Kidney tubule cell (primary cell): ENCODE measurements around the gene PCDHGA1.
A peak's percentile ranks its signal among the peaks of the same experiment; 100 is the strongest.
"Not testable (repeated sequence)": the region's sequence is repeated elsewhere in the genome, so short reads cannot be mapped to it uniquely, and the experiment has no call there.

Source experiments
- DNase-seq: peaks from one replicate; pipeline ENCODE4 v3.0.0-alpha.2; 2018; ENCODE audit warnings: low spot score

The PCDHGA1 gene

GRCh38 chr5:141412854-141413539 is 82.7 kb downstream of the PCDHGA1 start, which contains the start of gene PCDHGA10:
TSS of gene PCDHGA10 (plus strand) at chr5:141412987. CDS start at chr5:141413176, 189 bp downstream.
- peak; percentile 58 for DNase-seq

GRCh38 chr5:141413540-141414069 is 83.3 kb downstream of the PCDHGA1 start:
- no peak for DNase-seq

- not testable (repeated sequence) for DNase-seq
These were observed 84.4 kb downstream of the PCDHGA1 start for GRCh38 chr5:141414548-141415274.

- not testable (repeated sequence) for DNase-seq
These were observed 84.9 kb downstream of the PCDHGA1 start for GRCh38 chr5:141415275-141415618.

GRCh38 chr5:141417494-141418172 is 87.3 kb downstream of the PCDHGA1 start, which contains the start of gene PCDHGB7:
TSS of gene PCDHGB7 (plus strand) at chr5:141417677. CDS start at chr5:141417860, 183 bp downstream.
- DNase-seq, result peak; percentile 80

- DNase-seq, result no peak
These were observed 89.0 kb downstream of the PCDHGA1 start for GRCh38 chr5:141419074-141419880.

GRCh38 chr5:141420855-141421488 is 90.7 kb downstream of the PCDHGA1 start, which contains the start of gene PCDHGA11:
TSS of gene PCDHGA11 (plus strand) at chr5:141421051. CDS start at chr5:141421228, 177 bp downstream.
- DNase-seq, result peak; percentile 56

- DNase-seq, result no peak
These were observed 91.2 kb downstream of the PCDHGA1 start for GRCh38 chr5:141421489-141421855.

GRCh38 chr5:141422742-141423291 is 92.5 kb downstream of the PCDHGA1 start:
- DNase-seq, result no peak

- DNase-seq, result no peak
These were observed 97.6 kb downstream of the PCDHGA1 start for GRCh38 chr5:141427783-141428426.

GRCh38 chr5:141430332-141431113 is 100.2 kb downstream of the PCDHGA1 start, which contains the start of gene PCDHGA12:
TSS of gene PCDHGA12 (plus strand) at chr5:141430507. CDS start at chr5:141430760, 253 bp downstream.
- DNase-seq, result peak; percentile 65

GRCh38 chr5:141431286-141431685 is 101.0 kb downstream of the PCDHGA1 start:
- DNase-seq, result no peak

GRCh38 chr5:141432308-141432707 is 102.0 kb downstream of the PCDHGA1 start:
- not testable (repeated sequence) for DNase-seq

GRCh38 chr5:141432726-141433125 is 102.4 kb downstream of the PCDHGA1 start:
- DNase-seq, result not testable (repeated sequence)

- no peak for DNase-seq
These were observed 103.7 kb downstream of the PCDHGA1 start for GRCh38 chr5:141434006-141434405.

- no peak for DNase-seq
These were observed 106.9 kb downstream of the PCDHGA1 start for GRCh38 chr5:141437221-141437620.

- DNase-seq, result peak; percentile 3
These were observed 109.3 kb downstream of the PCDHGA1 start for GRCh38 chr5:141439411-141440141.

GRCh38 chr5:141440341-141440740 is 110.0 kb downstream of the PCDHGA1 start:
- peak; percentile 25 for DNase-seq
